H1 (cell line): ENCODE measurements around the gene CYP11A1. TPM values are rescaled to one million over a fixed set of nuclear protein-coding genes. Genes with fewer than 3 reads are reported as not detected.

Experiments used
- CTCF ChIA-PET: fragments of 300-600 bp; sonication (Branson Sonifier 250); formaldehyde crosslinking; loops from one replicate; lab custom pipeline; 2021; ENCODE audit not compliant: partially characterized antibody; lab: Charles Lee
- POLR2A ChIA-PET: fragments of 300-600 bp; sonication (Branson Sonifier 250); formaldehyde crosslinking; loops from one replicate; lab custom pipeline; 2021; ENCODE audit warnings: inconsistent platforms; ENCODE audit not compliant: partially characterized antibody; lab: Charles Lee
- DNase-seq, 2 experiments: peaks; one replicate each; pipeline versions ENCODE4 v3.0.0 to v3.0.0-alpha.2; 2010 to 2022; ENCODE audit warnings: low spot score in 2 of 2, low read depth in 1 of 2, mixed read lengths in 1 of 2
- FAIRE-seq: peaks from 2 replicates; lab custom pipeline; 2011; peaks lifted over from hg19 to GRCh38; lab: Jason Lieb, UNC
- H2AFZ ChIP-seq: 2 replicates; pipeline ENCODE4 v1.8.1; 2012; ENCODE audit warnings: low read length, inconsistent platforms
- H2AK5ac ChIP-seq: 2 replicates; pipeline ENCODE4 v1.6.1; 2013; ENCODE audit warnings: low read depth, low read length
- H2BK120ac ChIP-seq: replicated peaks from 2 replicates; pipeline ENCODE3; 2013; ENCODE audit warnings: low read depth, low read length, inconsistent platforms
- H2BK12ac ChIP-seq: 2 replicates; pipeline ENCODE4 v1.6.1; 2013; ENCODE audit warnings: low read depth, low read length
- H2BK15ac ChIP-seq: 2 replicates; pipeline ENCODE4 v1.6.1; 2013; ENCODE audit warnings: low read length
- H2BK20ac ChIP-seq: 2 replicates; pipeline ENCODE4 v1.6.1; 2013; ENCODE audit warnings: low read length
- H2BK5ac ChIP-seq: 2 replicates; pipeline ENCODE4 v1.6.1; 2013; ENCODE audit warnings: low read depth, low read length
- H3K14ac ChIP-seq: 2 replicates; pipeline ENCODE4 v1.6.1; 2013; ENCODE audit warnings: inconsistent platforms; ENCODE audit not compliant: insufficient read length
- H3K18ac ChIP-seq: 2 replicates; pipeline ENCODE4 v1.6.1; 2013; ENCODE audit warnings: low read length; ENCODE audit errors: extremely low read depth
- H3K23ac ChIP-seq: 2 replicates; pipeline ENCODE4 v1.6.1; 2013; ENCODE audit warnings: inconsistent platforms; ENCODE audit not compliant: insufficient read length
- H3K23me2 ChIP-seq: 2 replicates; pipeline ENCODE4 v1.6.1; 2013; ENCODE audit warnings: low read depth, low read length
- H3K27ac ChIP-seq: 2 replicates; pipeline ENCODE4 v1.6.1; 2011; ENCODE audit warnings: low read depth, low read length, inconsistent platforms
- H3K27me3 ChIP-seq, 4 experiments: replicated peaks in 1 of 4; 1 replicate in 1 of 4; 2 replicates in 3 of 4; pipeline versions ENCODE4 v1.6.1 to v1.8.1; 2011 to 2013; ENCODE audit warnings: low read length in 3 of 4, mild to moderate bottlenecking in 3 of 4, inconsistent platforms in 2 of 4, mixed read lengths in 2 of 4, moderate library complexity in 1 of 4; ENCODE audit not compliant: control insufficient read depth in 3 of 4, insufficient read depth in 3 of 4; ENCODE audit errors: extremely low read depth in 1 of 4
- H3K36me3 ChIP-seq, 4 experiments: 2 replicates each; pipeline versions ENCODE4 v1.6.1 to v1.8.1; 2011 to 2013; ENCODE audit warnings: mild to moderate bottlenecking in 4 of 4, low read length in 3 of 4, moderate library complexity in 2 of 4, control low read depth in 1 of 4, inconsistent platforms in 1 of 4; ENCODE audit not compliant: insufficient read depth in 4 of 4, control insufficient read depth in 2 of 4
- H3K4ac ChIP-seq: replicated peaks from 2 replicates; pipeline ENCODE3; 2013; ENCODE audit warnings: low read length, low read depth, mixed read lengths, inconsistent platforms; ENCODE audit not compliant: insufficient read length
- H3K4me1 ChIP-seq, 4 experiments: replicated peaks in 1 of 4; 1 replicate in 1 of 4; 2 replicates in 3 of 4; pipeline versions ENCODE4 v1.6.1 to v1.8.1; 2011 to 2013; ENCODE audit warnings: low read length in 3 of 4, inconsistent platforms in 2 of 4, mixed read lengths in 1 of 4; ENCODE audit not compliant: insufficient read depth in 4 of 4, control insufficient read depth in 3 of 4
- H3K4me2 ChIP-seq, 2 experiments: 2 replicates each; pipeline versions ENCODE4 v1.6.1 to v1.8.1; 2011 to 2013; ENCODE audit warnings: low read depth in 2 of 2, low read length in 2 of 2, control low read depth in 1 of 2, inconsistent platforms in 1 of 2, mild to moderate bottlenecking in 1 of 2; ENCODE audit not compliant: insufficient read depth in 1 of 2
- H3K4me3 ChIP-seq, 4 experiments: fragments of 200-600, 300-600 bp in 1 of 4; sonication (generic), shearing (Covaris generic), sonication (Bioruptor Twin) in 1 of 4; 2 replicates each; pipeline versions ENCODE4 v1.5.1 to v1.8.1; 2011 to 2016; ENCODE audit warnings: low read length in 4 of 4, low read depth in 3 of 4, control low read depth in 2 of 4, inconsistent platforms in 2 of 4, mild to moderate bottlenecking in 2 of 4, mixed read lengths in 1 of 4, moderate library complexity in 1 of 4; ENCODE audit not compliant: insufficient read depth in 2 of 4; ENCODE audit errors: extremely low read depth in 1 of 4
- H3K56ac ChIP-seq: replicated peaks from 2 replicates; pipeline ENCODE3; 2013; ENCODE audit warnings: low read depth, mild to moderate bottlenecking, mixed read lengths, low read length, inconsistent platforms; ENCODE audit not compliant: insufficient read length
- H3K79me1 ChIP-seq: 2 replicates; pipeline ENCODE4 v1.6.1; 2013; ENCODE audit warnings: low read depth, low read length, control low read depth
- H3K79me2 ChIP-seq, 2 experiments: 2 replicates each; pipeline versions ENCODE4 v1.6.1 to v1.8.1; 2012 to 2013; ENCODE audit warnings: low read length in 2 of 2, mild to moderate bottlenecking in 2 of 2, inconsistent platforms in 1 of 2; ENCODE audit not compliant: insufficient read depth in 2 of 2, control insufficient read depth in 1 of 2
- H3K9ac ChIP-seq, 4 experiments: replicated peaks in 1 of 4; 1 replicate in 1 of 4; 2 replicates in 3 of 4; pipeline versions ENCODE4 v1.6.1 to v1.8.1; 2011 to 2013; ENCODE audit warnings: low read depth in 3 of 4, low read length in 3 of 4, control low read depth in 2 of 4, mild to moderate bottlenecking in 2 of 4, moderate library complexity in 2 of 4, inconsistent platforms in 1 of 4; ENCODE audit errors: extremely low read depth in 1 of 4
- H3K9me3 ChIP-seq, 2 experiments: 2 replicates each; pipeline versions ENCODE4 v1.6.1 to v1.8.1; 2012 to 2013; ENCODE audit warnings: mild to moderate bottlenecking in 2 of 2, moderate library complexity in 2 of 2, control low read depth in 1 of 2, inconsistent platforms in 1 of 2, low read depth in 1 of 2, low read length in 1 of 2, mixed read lengths in 1 of 2; ENCODE audit not compliant: insufficient read depth in 2 of 2
- H4K20me1 ChIP-seq, 2 experiments: replicated peaks in 1 of 2; 2 replicates each; pipeline versions ENCODE3 to v1.8.1; 2011 to 2013; ENCODE audit warnings: inconsistent platforms in 2 of 2, low read length in 2 of 2, mild to moderate bottlenecking in 1 of 2; ENCODE audit not compliant: insufficient read depth in 2 of 2, control insufficient read depth in 1 of 2
- H4K5ac ChIP-seq: 2 replicates; pipeline ENCODE4 v1.6.1; 2013; ENCODE audit warnings: low read length, low read depth, mixed read lengths, inconsistent platforms; ENCODE audit not compliant: insufficient read length
- H4K8ac ChIP-seq: 2 replicates; pipeline ENCODE4 v1.8.0; 2013; ENCODE audit warnings: mild to moderate bottlenecking, moderate library complexity, low read length, inconsistent platforms; ENCODE audit not compliant: insufficient read depth; ENCODE audit errors: extremely low read depth
- H4K91ac ChIP-seq: replicated peaks from 2 replicates; pipeline ENCODE3; 2013; ENCODE audit warnings: low read length, mixed read lengths, inconsistent platforms; ENCODE audit not compliant: insufficient read length
- ASH2L ChIP-seq: fragments of 200-600, 300-600 bp; sonication (generic); IDR thresholded peaks from one replicate; pipeline ENCODE4 v1.7.1; 2017; ENCODE audit warnings: low read length
- CTCF ChIP-seq, 3 experiments: IDR thresholded peaks; 1 replicate in 2 of 3; 2 replicates in 1 of 3; pipeline versions ENCODE4 v1.5.1 to v1.6.1; 2011; ENCODE audit warnings: low read length in 3 of 3, mild to moderate bottlenecking in 3 of 3, inconsistent platforms in 2 of 3, low read depth in 1 of 3, moderate library complexity in 1 of 3; ENCODE audit not compliant: insufficient read depth in 1 of 3; ENCODE audit errors: control extremely low read depth in 1 of 3
- KDM5A ChIP-seq: fragments of 200-600 bp; IDR thresholded peaks from 2 replicates; pipeline ENCODE4 v1.7.1; 2012; ENCODE audit warnings: mild to moderate bottlenecking, low read length, inconsistent platforms, mixed read lengths
- MAFK ChIP-seq: IDR thresholded peaks from 2 replicates; pipeline ENCODE4 v1.6.1; 2012; ENCODE audit warnings: low read depth, mild to moderate bottlenecking, improper control_type of control experiment, low read length
- RAD21 ChIP-seq, 2 experiments: IDR thresholded peaks in 1 of 2; conservative IDR thresholded peaks in 1 of 2; 2 replicates each; pipeline ENCODE4 v1.6.1; 2011; ENCODE audit warnings: low read depth in 2 of 2, low read length in 2 of 2, improper control_type of control experiment in 1 of 2, inconsistent platforms in 1 of 2, mild to moderate bottlenecking in 1 of 2, moderate library complexity in 1 of 2
- RBBP5 ChIP-seq: IDR thresholded peaks from 2 replicates; pipeline ENCODE4 v1.7.1; 2012; ENCODE audit warnings: low read depth, mild to moderate bottlenecking, inconsistent platforms, low read length, moderate library complexity, borderline replicate concordance
- SP4 ChIP-seq: IDR thresholded peaks from 2 replicates; pipeline ENCODE4 v1.6.1; 2012; ENCODE audit warnings: low read length, inconsistent platforms
- WGBS, 2 experiments: shearing (Covaris generic) in 1 of 2; methylation state at CpG; one replicate each; pipeline versions ENCODE4 v1.1.6 to v1.1.7; 2013 to 2015; ENCODE audit warnings: low lambda C conversion rate in 2 of 2, mixed read lengths in 2 of 2, inconsistent platforms in 1 of 2, low coverage in 1 of 2, missing lambda C conversion rate in 1 of 2; ENCODE audit not compliant: insufficient replicate concordance in 2 of 2, insufficient coverage in 1 of 2, insufficient read length in 1 of 2; ENCODE audit errors: extremely low coverage in 1 of 2, missing lambda C conversion rate in 1 of 2; 5-methylcytosine and 5-hydroxymethylcytosine counted together
- polyA plus RNA-seq, 7 experiments: library from polyadenylated mRNA; depleted of rRNA in 3 of 7; stranded (reverse) in 5 of 7; unstranded in 2 of 7; fragments of >200 nt in 5 of 7; fragments of 200-250 nt in 2 of 7; gene quantifications; 1 replicate in 5 of 7; 2 replicates in 1 of 7; 4 replicates in 1 of 7; pipeline versions ENCODE4 v1.2.1 to v1.2.3, GENCODE V29; 2011 to 2013; ENCODE audit warnings: missing spikeins in 2 of 7, mixed read lengths in 2 of 7
- total RNA-seq: library from RNA; stranded (reverse); fragmentation: NEBNext Ultra II Directional; extraction: Animal tissue kit (Norgen Biotek cat#: 25700); gene quantifications from 2 replicates; pipeline ENCODE4 v1.2.1, GENCODE V29; 2021

CYP11A1 gene
- total and polyA plus RNA-seq, 2 of the 8 experiments (the other 6 are each of a cell fraction or from before 2014, with no cell fraction given) = 1.9 to 7.2 TPM

- POLR2A ChIA-PET = interaction anchor here (1.6 kb wide), 1 partner anchor 9 kb away, joined by 5 read pairs; no protein-coding TSS in a partner anchor
- peaks cover 6% of the 10 kb centered on the region; the same call in 1 of the 2 replicates for H3K23me2 ChIP-seq
- DNase-seq = peak in 1 of 2 experiments; percentile 89
- peaks cover 0 to 3% (median 0%) of the 10 kb centered on the region in 4 experiments; a peak in 3 of 7 replicates for H3K27me3 ChIP-seq
- H3K56ac ChIP-seq = no peak overlapping the region
- H4K8ac ChIP-seq = no peak overlapping the region
- 0 out of 2 replicates have a peak overlapping the region, but pooled peaks have one; percentile 92 for H2BK5ac ChIP-seq
- H3K4me3 ChIP-seq = peak overlapping the region in 1 of 4 experiments; percentile 74; a peak in 3 of 8 replicates
- peaks cover 4 to 17% (median 10%) of the 10 kb centered on the region in 4 experiments for H3K4me1 ChIP-seq
- peak overlapping the region; percentile 76 to 99 for H3K4me2 ChIP-seq
- H2BK15ac ChIP-seq = 0 out of 2 replicates have a peak overlapping the region, but pooled peaks have one; percentile 97
- 21% methylated on average over 9 of the region's 9 CpGs; no CpG with 5 or more reads in 1 of the 2 experiments for WGBS, 2 experiments
- H4K5ac ChIP-seq = no peak overlapping the region
- H3K79me1 ChIP-seq = no peaks in the 10 kb centered on the region; the same call in 1 of the 2 replicates
- H2AFZ ChIP-seq = no peak overlapping the region; the same call in 1 of the 2 replicates
- no peak overlapping the region; the same call in 1 of the 2 replicates for H3K18ac ChIP-seq
- no peak overlapping the region for H3K23ac ChIP-seq
- no peak overlapping the region for H2AK5ac ChIP-seq
- H2BK12ac ChIP-seq = peak overlapping the region; percentile 71; the same call in 1 of the 2 replicates
- no peak overlapping the region for H3K4ac ChIP-seq
- TF ChIP-seq RBBP5 = no peak
- TF ChIP-seq SP4 = no peak
- no peak for TF ChIP-seq ASH2L
- no peak for TF ChIP-seq MAFK
- peak; percentile 72 to 93 (median 73) for TF ChIP-seq CTCF (IDR thresholded peaks at IDR 0.05; ENCODE audit: control extremely low read depth in 1 of 3, insufficient read depth in 1 of 3, low read depth in 1 of 3, low read length in 3 of 3)
- TF ChIP-seq RAD21 (IDR thresholded peaks at IDR 0.05 in 1 of 2, conservative IDR thresholded peaks at IDR 0.05 in 1 of 2; ENCODE audit: low read depth in 2 of 2, low read length in 2 of 2) = peak; percentile 72 to 75
- no peak for TF ChIP-seq KDM5A
- TF ChIP-seq, all 59 proteins: peak for 2
- no peak overlapping the region for H3K14ac ChIP-seq
- no peak overlapping the region for H3K27ac ChIP-seq
- no peak overlapping the region for H2BK20ac ChIP-seq
- no peaks in the 10 kb centered on the region for H3K36me3 ChIP-seq
- H3K9me3 ChIP-seq = no peaks in the 10 kb centered on the region
- H2BK120ac ChIP-seq = no peak overlapping the region
- H4K91ac ChIP-seq = no peak overlapping the region
- no peaks in the 10 kb centered on the region for H4K20me1 ChIP-seq
- CTCF ChIA-PET = interaction anchor here (0.9 to 36.8 kb wide), 26 partner anchors 8 to 424 kb away, joined by 3 to 1311 read pairs (median 5); partner anchors contain the start of genes CYP11A1 and SEMA7A
- H3K9ac ChIP-seq = no peak overlapping the region
- peak; percentile 48 for FAIRE-seq
- H3K79me2 ChIP-seq = no peaks in the 10 kb centered on the region
These were observed 7.9 kb upstream of the CYP11A1 start for GRCh38 chr15:74375303-74375693.
